Superior temporal gyrus (tissue), 1 donor: ENCODE measurements around the gene CSH2.

Experiments
- DNase-seq: peaks from one replicate; pipeline ENCODE4 v3.0.0-alpha.2; 2016; ENCODE audit errors: extremely low spot score

The CSH2 gene

GRCh38 chr17:63834431-63835166 is 38.9 kb downstream of the CSH2 start:
- DNase-seq: peak; percentile 80

GRCh38 chr17:63833741-63834373 is 39.6 kb downstream of the CSH2 start:
- DNase-seq: no peak

GRCh38 chr17:63833026-63833740 is 40.3 kb downstream of the CSH2 start:
- no peak for DNase-seq

DNA sequence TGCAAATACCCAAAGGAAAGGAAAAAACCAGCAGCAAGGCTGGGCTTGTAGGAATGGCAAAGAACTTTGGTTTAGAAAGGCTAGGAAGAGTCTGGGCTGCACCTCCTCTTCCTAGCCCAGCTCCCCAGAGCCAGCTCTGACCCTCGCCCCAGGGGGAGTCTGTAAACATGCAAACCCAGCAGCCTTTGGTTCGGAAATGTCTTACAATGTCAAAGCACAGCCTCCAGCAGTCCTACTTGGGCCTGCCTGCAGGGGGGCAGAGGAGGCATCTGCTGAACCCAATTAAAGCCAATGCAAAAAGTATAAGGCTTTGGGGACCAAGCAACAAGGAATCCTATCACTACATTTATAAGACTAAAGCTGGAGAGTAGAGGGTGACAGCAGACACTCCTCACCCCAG is 41.0 kb downstream of the CSH2 start:
- DNase-seq: no peak

DNA sequence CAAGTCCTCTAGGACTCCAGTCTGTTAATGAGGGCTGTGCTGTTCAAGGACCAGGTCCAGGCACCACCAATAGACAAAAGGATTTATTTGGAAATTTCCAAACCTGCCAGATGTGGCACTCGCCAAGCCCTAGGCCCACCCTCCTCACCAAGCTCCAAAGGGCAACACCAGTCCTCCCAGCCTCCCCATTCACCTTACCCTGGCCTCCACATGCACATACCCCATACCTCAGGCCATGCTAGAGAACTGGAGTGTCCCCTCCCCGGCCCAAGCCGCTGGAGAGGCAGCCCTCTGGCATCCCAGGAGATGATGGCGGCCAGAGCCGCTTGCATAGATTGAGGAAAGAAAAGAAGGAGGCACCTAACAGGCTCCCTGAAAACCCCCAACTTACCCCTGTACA is 41.5 kb downstream of the CSH2 start:
- no peak for DNase-seq

DNA sequence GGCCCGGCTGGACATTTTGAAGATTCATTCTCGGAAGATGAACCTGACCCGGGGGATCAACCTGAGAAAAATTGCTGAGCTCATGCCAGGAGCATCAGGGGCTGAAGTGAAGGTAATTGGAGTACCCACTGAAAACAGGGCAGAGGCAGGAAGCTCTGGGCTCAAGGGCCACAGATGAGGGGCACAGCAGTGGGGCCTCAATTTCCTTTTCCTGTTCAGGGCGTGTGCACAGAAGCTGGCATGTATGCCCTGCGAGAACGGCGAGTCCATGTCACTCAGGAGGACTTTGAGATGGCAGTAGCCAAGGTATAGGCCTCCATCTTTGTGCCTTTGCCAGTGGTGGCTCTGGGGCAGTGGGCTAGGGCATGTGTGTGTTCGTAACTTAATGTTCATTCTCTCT is 42.0 kb downstream of the CSH2 start:
- DNase-seq: no peak

DNA sequence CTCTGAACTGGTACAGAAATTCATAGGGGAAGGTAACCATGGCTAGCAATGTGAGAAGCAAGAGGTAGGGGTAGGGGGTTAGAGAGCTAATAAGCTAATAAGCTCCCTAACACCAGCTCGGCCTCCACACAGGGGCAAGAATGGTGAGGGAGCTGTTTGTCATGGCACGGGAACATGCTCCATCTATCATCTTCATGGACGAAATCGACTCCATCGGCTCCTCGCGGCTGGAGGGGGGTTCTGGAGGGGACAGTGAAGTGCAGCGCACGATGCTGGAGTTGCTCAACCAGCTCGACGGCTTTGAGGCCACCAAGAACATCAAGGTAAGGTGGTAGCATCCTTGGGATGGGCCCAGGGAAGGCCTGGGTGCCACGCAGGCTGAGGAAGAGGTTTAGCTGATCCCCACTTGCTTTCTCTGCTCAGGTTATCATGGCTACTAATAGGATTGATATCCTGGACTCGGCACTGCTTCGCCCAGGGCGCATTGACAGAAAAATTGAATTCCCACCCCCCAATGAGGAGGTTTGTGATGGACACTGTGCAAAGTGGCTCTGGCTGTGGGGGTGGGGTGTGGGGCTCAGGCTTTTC is 42.5 kb downstream of the CSH2 start:
- no peak for DNase-seq

- DNase-seq: no peak
These were observed 43.2 kb downstream of the CSH2 start for GRCh38 chr17:63830278-63830677.

GRCh38 chr17:63828936-63829335 is 44.5 kb downstream of the CSH2 start:
- DNase-seq: no peak

- no peak for DNase-seq
These were observed 45.7 kb downstream of the CSH2 start for GRCh38 chr17:63827801-63828221.

DNA sequence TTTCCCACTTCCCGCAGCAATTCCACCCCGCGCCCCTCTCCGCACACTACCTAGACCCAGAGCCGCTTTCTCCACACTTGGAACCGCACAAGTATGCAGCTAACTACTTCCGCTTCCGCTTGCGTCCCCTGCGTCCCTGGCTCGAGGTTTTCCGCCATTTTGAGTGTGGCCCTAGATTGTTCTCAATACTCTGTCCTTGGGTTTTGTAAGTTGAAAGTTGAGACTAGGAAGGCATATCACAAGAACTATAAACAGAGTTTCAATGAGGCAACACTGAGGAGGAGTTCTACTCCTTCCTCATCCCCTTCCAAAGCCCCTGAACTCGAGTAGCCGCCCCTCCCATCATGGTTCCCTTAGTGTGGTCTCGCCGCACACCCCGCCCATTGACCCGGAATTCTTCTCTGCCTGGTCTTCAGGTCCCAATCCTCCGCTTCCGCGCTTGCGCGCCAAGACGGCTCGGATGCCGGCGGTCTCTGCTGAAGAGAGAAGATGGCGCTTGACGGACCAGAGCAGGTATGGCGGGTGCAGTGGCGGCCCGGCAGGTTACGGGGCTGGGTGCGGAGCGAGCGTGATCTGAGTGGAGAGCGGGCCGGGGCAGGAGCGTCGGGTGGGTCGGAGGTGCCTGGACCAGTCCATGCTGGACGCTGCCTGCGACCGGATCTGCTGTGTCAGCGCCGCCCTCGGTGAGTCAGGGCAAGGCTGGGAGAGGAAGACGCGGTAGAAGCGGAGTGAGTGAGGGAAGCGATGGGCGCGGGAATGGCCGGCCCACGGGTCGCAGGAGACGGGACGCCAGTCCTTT is 46.3 kb downstream of the CSH2 start, which contains the start of the genes FTSJ3 and PSMC5:
Gene FTSJ3 (minus strand): TSS at position 662 of the 799 bp plus-strand sequence. CDS start 761 bp downstream, outside the sequence.
Gene PSMC5 (plus strand): TSS at position 430 of the 799 bp plus-strand sequence. CDS start 60 bp downstream, at position 490.
- peak; percentile 98 for DNase-seq

- no peak for DNase-seq
These were observed 46.9 kb downstream of the CSH2 start for GRCh38 chr17:63826468-63827001.

- DNase-seq: no peak
These were observed 49.1 kb downstream of the CSH2 start for GRCh38 chr17:63824362-63824761.

DNA sequence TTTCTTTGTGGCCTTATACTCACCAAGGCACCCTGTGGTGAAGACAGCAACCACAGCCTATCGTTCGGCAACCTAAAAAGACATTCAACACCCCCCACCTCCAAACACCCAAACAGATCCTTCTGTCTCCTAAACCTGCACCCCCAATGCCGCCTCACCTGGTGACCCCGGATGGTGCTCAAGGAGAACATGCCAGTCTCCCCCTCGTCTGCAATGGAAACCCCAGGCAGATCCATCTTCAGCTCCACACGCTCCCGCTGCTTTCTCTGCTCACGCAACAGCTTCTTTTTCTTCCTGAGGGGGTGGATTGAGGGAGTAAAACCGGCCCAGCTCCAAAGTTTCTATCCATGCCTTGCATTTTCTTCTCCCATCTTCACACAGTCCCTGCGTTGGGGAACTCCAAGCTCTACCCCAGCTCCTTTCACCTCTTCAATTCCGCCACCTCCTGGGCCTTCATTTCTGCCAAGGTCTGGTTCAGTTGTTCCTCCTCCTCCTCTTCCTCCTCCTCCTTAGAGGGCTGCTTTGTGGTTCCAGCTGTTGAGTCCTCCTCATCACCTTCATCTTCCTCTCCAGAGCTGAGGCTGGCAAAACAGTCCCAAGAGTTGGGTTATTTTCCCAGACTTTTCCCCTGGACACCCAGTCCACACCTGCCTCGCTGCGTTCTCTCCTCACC is 49.7 kb downstream of the CSH2 start:
- DNase-seq: no peak

GRCh38 chr17:63822537-63822936 is 50.9 kb downstream of the CSH2 start:
- no peak for DNase-seq
